ENCODE data around the gene MICALL2.
A peak's percentile ranks its signal among the peaks of the same experiment; 100 is the strongest.

MICALL2 gene

DNA sequence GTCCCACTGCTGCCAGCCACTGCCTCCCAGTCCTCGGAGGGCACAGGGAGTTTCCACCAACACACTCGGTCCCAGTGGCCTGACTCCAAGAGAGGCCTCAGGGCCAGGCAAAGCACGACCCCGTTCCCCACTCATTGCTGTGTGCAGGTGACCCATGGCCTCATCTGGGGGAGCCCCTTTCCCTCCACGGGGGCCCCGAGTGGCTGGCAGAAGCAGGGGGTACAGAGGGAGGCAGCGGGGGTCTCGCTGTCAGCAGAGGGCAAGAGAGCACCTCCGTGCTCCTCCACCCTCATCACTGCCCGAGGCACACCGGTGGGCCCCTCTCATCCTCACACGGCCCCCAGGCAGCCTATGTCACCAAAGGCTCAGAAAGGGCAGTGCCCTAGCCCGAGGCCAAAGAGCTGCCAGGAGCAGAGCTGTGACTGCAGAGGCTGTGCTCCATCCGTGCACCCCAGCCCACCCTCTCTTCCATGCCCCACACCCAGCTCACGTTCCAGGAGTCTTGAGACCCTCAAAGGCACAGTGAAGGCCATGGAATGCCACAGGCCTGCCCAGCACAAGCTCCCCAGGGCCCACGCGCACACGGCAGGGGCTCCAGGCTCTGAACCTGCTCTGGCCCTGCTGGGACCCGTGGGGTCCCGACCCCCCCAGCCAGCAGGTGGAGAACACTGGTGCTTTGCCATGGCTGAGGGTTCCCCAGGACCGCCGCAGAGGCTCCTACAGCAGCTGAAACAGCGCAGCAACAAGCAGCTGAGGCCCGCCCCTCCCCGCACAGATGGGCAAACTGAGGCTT, 25.9 kb downstream of the MICALL2 start:
- no peak for DNase-seq (ENCODE audit: low read depth in 2 of 2)

DNA sequence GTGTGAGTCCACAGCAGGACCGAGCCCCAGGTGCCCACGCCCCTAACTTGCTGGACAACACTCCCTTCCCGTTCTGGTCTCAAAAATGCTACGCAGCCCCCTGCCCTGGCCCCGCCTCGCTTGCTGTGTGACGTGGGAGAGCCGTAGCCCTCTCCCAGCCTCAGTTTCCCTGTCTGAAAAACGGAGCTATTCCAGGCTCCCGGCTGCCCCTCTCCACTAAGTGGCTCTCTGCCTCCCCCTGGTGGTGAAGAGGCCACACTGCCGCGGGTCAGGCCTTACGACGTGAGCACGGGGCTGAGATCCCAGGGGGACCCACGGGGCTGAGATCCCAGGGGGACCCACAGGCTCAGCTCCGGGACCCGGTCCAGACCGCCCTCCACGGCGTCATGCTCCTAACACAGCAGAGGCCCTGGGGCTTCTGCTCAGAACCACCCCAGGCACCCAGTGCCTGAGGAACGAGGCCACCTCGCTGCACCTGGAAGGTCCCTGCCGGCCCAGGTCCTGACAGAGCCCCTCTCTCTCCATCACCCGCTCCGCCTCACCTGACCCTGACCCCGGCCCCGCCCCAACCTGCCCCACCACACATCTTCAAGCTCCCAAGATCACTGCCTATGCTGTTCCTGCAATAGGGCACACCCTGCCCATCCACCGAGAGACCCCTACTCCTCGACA, 26.7 kb downstream of the MICALL2 start:
- DNase-seq (ENCODE audit: low read depth in 2 of 2), result peak; percentile 53 to 75

DNA sequence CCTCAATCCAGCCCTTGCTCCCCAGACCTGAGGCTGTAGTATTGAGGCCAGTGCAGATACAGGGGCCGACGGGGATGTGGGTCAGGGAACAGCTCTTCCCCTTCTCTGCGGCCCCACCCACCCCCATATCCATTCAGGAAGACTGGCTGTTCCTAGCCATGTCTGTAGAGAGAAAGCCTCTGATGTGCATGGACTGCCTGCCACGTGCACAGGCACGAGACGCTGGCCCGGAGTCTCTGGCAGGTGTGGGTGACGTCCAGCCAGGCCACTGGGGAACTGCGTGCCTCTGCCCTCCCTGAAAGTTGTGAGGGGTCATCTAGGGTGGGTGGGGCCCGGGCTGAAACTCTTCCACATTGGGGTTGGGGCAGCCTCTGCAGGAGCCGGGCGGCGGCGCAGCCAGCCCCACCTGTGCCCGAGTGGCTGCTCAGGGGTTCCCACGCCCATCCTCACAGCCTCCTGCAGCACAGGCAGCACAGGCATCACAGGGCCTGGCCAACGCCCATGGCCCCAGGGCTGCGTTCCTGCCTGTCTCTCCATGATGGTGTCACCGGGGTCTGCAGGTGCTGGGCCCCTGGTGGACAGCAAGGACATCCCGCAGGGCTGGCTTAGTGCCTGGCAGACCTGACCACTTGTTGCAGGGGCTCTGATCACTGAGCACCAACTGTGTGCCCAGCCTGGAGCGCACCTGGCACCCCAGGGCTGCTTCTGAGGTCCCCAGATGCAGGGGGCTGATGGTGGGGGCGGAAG, 27.5 kb downstream of the MICALL2 start:
- DNase-seq (ENCODE audit: low read depth in 2 of 2), result no peak

DNA sequence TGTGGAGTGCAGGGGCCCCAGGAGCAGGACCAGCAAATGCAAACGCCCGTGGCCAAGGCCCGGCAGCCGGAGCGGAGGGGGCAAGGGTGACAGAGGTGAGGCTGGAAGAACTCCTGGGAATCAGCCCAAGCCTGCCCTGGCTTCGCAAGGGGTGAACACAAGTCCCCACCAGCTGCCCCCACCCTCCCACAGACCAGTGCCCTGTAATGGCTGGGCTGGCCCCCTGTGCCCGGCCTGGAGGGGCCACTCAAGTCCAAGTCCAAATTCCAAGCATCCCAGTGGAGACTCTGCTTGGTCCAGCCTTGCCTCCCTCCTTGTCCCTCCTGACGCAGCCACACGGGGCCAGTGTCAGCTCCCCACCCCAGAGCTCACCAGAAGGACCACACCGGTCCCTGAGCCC, 28.0 kb downstream of the MICALL2 start:
- DNase-seq (ENCODE audit: low read depth in 2 of 2), result no peak

DNA sequence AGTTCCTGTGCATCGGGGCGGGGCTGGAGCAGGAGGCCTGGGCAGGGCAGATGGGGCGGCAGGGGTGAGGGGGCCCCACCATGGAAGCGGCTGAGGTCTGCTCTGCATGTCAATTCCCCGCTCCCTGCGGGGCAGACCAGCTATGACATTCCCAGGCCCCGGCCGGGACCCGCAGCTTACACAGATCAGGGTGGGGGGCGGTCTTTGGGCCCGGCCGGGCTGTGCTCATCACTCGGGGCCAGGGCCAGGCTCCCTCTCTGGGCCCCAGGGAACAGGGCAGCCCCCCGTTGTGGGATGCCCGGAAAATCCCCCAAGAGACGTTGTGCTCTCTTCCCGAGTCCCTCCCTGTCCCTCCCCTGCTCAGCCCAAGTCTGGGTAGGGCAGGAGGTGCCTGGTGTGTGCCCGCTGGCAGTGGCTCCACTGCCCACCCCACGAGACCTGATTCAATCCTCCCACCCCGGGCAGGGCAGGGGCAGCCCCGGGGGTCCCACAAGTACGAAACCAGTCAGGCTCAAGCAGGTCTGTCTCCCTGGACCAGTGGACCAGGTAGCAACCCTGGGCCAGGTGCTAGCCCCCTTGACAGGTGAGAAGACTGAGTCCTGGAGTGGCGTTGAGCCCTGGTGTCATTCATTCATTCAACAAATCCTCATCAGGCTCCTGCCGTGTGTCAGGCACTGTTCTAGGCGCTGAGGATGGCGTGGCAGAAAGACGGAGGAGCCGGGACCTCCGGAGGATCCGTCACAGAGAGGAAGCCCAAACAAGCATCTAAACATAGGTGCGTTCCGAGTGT, 29.0 kb downstream of the MICALL2 start:
- DNase-seq (ENCODE audit: low read depth in 2 of 2), result no peak

DNA sequence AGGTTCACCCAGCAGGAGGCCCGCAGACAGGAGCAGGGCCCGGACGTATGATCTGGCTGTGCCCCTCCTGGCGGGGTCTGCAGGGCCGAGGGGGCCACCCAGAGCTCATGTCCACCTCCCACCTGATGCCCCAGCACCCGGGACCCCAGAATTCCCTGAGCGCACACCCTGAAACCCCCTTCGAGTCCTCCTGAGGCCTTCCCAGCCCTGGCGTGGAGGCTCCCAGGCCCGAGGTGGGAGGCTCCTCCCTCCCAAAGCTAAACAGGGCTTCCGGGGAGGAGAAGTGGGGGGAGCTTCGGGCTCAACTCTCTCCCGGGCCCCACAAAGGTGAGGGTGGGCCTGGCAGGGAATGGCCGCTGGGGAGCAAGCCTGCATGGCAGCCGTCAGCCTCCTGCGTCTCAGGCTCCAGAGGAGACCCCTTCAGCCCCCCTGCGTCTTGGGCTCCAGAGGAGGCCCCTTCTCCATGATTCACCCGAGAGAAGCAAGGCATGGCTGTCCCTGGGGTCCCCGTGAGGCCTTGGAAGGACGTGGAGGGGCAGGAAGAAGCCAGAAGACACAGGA, 30.2 kb downstream of the MICALL2 start:
- DNase-seq (ENCODE audit: low read depth in 2 of 2), result no peak

DNA sequence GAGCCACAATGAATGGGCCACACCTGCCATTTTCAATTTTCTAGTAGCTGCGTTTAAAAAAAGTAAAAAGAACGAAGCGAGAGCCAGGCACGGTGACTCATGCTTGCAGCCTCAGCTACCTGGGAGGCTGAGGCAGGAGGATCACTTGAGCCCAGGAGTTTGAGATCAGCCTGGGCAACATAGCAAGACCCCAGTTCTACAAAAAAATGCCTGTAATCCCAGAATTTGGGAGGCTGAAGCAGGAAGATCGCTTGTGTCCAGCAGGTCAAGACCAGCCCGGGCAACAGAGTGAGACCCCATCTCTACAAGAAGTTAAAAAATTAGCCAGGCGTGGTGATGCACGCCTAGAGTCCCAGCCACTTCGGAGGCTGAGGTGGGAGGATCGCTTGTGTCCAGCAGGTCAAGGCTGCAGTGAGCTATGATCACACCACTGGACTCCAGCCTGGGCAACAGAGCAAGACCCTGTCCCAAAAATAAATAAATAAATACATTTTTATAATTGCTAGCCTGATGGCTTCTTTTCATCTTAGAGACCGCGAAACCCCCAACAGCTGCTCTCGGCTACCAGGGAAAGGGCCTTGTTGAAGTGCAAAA, 32.1 kb downstream of the MICALL2 start:
- DNase-seq (ENCODE audit: low read depth in 2 of 2), result no peak

DNA sequence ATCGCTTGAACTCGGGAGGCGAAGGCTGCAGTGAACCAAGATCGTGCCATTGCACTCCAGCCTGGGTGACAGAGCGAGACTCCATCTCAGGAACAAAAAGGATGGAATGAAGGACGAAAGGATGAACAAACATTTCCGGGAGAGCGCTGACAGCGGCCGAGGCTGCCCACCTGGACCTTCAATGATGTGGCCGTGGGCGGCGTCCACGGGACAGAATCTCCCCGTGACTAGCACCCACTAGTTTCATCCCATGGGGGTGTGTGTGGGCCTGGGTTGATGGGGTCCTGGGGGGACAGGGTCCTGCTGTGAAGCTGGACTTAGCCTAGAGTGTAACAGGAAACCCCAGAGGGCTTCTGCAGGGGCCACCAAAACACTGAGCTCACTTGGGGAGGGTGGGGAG, 32.8 kb downstream of the MICALL2 start:
- DNase-seq (ENCODE audit: low read depth in 2 of 2), result no peak

DNA sequence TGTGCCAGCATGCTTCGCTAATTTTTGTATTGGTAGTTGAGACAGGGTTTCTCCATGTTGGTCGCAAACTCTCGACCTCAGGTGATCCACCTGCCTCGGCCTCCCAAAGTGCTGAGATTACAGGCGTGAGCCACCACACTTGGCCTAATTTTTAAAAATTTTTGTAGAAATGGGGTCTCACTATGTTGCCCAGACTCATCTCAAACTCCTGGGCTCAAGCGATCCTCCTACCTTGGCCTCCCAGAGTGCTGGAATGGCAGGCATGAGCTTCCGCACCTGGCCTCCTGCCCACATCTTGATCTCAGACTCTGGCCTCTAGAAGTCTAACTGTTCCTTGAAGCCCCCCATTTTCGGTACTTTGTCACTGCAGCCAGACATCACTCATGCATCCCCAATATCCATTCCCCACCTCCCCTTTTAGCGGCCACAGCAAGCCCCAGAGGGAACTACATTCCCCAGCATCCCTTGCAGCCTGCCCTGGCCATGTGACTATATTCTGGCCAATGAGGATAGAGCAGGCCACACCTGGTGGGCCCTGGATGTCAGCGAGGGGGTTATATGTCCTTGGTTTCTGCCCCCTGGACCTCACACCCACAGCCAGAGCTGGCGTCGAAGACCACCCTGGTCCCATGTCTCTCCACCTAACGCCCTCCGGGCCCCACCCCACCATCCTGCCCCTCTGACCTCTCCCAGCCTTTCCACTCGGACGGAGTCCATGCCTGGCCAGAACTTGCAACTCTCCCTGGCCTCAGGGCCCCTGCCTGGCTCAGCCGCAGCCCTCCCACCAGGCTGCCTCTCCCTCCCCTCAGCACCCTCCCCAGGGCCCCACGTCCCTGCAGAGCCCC, 33.8 kb downstream of the MICALL2 start:
- no peak for DNase-seq (ENCODE audit: low read depth in 2 of 2)

DNA sequence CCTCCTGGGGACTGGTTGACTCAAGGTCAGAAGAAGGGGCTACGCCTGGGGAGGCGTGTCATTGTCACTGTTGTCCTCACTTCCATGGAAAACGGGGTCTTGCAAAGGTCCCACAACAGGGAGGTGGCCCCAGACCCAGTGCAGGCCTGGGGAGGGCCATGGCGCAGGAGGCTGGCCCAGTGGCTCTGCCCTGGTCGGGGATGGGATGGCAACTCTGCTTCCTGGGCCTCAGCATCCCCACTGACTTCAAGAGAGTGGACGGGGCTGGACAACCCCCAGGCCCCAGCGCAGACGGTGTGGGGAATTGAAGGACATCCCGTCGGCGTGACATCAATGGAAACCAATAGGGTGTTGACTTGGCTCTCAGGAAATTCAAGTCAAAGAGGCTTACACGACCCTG, 35.2 kb downstream of the MICALL2 start:
- no peak for DNase-seq (ENCODE audit: low read depth in 2 of 2)

DNA sequence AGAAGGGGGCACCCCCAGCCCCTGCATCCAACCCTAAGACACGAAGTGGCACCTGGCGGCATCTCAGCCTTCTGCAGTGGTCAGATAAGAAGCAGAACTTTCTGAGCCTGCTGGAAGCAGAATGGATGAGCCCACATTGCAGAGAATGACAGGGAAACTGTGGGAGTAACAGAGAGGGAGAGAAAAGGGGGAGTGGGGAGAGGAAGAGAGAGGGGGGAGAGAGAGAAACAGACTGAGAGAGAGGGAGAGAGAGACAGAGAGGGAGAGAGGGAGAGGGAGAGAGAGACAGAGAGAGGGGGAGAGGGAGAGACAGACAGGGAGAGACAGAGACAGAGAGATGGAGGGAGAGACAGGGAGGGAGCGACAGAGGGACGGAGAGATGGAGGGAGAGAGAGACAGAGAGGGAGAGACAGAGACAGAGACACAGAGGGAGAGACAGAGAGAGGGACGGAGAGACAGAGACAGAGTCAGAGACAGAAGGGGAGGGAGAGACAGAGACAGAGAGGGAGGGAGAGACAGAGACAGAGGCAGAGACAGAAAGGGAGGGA, 35.9 kb downstream of the MICALL2 start:
- DNase-seq (ENCODE audit: low read depth in 2 of 2), result no peak

DNA sequence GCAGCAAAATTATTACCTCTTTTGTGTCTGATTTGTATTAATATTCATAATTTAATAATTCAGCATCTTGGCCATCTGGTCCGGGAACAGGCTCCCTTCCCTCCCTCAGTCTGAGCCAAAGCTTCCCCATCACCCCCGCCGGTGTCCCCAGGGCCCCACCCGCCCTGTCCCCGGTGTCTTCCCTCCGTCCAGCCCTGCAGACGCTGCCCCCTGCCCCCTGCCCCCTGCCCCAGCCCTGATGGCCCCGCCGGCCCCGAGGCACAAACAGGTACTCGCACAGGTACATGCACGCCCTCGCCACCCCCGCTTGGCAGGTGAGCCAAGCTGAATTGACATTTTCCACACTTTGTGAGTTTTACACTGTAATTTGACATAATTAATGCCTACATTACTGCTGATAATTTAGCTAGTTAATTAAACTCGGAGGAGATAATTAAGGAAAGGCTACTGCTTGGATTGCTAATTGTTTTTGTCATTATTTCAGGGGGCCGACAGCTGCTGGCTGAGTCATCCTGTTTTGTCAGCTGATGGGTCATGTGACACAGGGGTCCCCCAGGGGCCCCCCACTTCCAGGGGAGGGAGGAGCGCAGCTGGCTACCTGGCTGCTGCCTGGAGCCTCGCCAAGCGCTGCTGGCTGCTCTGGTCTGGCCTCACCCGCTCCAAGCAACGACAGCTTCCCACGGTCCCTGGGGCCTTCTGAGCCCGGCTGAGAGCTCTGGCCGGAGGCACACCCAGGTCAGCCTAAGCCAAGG, 36.6 kb downstream of the MICALL2 start:
- DNase-seq (ENCODE audit: low read depth in 2 of 2), result no peak

DNA sequence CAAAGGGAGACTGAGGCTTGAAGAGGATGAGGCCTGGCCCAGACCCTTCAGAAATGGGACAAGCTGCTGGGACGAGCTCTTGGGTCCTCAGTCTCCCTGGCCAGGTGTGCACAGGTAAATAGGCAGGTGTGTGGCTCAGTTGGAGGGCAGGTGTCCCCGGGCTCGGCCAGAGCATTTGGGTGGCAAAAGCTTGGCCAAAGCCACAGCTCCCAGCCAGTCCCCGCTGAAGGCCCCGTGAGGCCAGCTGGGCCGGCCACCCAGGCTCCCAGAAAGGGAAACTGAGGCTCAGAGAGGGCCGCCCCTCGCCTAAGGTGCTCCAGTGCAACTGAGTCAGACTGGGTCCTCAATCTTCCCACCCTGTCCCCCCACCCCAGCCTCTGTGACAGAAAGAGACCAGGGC, 37.3 kb downstream of the MICALL2 start:
- DNase-seq (ENCODE audit: low read depth in 2 of 2), result no peak

DNA sequence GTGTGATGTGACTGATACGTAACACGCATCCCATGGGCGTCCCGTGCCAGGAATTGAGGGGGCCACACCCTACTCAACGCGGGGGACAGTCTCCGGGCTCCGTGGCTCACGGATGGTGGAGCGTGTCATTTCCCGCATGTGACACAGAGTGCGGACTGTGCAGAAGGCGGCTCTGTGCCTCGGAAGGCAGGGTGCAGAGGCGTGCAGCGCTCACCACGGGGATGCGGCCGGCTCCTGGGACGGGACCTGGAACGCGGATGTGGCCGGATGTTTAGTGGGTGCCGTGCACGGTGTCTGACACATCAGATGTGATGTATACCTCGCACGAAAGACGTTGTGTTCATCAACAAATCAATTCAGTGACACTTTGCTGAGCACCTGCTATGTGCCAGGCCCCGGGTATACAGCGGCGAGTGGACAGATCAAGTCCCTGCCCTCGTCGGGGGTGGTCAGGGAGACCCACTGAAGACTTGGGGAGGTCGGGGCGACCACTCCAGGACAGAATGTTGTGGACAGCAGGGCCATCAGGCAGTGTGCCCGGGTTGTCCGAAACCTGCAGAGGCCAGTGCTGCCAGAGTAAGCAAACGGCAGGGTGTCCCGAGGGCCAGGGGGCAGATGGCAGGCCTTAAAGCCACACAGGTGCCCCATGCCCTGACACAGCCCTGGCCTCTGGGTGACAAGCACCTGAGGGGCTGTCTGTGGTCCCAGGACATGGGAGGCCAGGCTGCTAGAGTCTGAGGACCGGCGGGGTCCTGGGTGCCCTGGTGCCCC, 38.1 kb downstream of the MICALL2 start:
- no peak for DNase-seq (ENCODE audit: low read depth in 2 of 2)

DNA sequence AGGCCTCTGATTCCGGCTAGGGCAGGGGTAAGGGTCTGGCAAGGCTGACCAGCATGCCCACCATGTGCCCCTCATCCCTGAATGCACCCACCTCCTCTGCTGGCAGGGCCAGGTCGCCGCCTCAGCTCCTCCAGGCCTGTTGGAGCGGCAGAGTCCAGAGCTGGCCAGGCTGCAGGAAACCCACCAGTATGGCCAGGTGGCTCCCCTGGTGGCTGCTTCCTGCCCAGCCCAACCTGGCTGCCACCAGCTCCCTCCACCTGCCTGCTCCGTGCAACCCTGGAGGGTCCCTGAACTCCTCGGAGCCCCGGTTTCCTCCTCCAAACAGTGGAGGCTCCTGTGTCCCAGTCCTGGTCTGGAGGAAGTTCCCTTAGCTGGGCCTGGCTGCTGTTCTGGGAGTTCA, 39.6 kb downstream of the MICALL2 start:
- no peak for DNase-seq (ENCODE audit: low read depth in 2 of 2)

DNA sequence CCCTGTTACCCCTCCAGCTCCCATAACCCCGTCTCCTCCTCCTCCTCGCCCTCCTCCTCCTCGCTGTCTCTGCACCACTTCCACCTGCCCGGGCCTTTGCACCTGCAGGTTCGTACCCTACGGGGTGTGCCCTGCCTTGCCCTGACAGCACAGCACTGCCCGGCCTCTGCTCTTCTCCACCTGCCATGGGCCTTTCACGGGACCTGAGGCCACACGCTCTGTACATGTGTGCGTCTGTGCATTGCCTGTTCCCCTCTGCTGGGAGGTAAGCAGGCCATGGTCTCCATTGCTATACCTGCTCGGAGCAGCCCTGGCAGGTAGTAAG, 40.0 kb downstream of the MICALL2 start:
- no peak for DNase-seq (ENCODE audit: low read depth in 2 of 2)

DNA sequence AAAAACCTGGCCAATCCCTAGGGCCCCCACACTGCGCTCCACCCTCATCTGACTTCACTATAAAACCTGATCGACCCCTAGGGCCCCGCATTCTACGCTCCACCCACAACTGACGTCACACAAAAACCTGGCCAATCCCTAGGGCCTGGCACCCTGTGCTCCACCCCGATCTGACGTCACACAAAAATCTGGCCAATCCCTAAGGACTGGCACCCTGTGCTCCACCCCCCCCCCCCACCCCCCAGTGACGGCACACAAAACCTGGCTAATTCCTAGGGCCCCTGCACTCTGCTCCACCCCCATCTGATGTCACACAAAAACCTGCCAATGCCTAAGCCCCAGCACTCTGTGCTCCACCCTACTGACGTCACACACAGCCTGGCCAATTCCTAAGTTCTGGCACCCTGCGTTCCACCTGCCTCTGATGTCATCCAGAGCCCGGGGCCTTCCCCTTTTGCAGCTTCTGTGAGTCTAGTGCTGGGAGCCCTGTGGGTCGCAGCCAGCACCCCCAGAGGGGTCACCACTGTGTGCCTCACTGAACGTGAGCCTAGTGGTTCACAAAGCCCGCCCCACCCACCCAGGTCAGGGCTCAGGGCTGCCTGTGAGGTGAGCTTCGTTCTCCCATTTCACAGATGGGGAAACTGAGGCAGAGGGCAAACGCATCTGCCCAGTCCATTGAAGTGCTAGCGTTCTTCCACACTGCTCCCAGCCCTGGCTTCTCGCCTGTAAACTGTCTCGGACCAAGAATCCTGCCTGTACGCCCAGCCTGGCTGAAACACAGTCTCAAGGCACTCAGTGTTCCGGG, 40.6 kb downstream of the MICALL2 start:
- no peak for DNase-seq (ENCODE audit: low read depth in 2 of 2)
